SU-DHL-6 (cell line): ENCODE data around the gene MYL10.

Experiments
- H2AFZ ChIP-seq: fragments of 200-600 bp; sonication (generic); 2 replicates; pipeline ENCODE4 v1.6.1; 2014; ENCODE audit warnings: low read depth, mild to moderate bottlenecking, moderate library complexity, mixed read lengths, antibody characterized with exemption, low read length; ENCODE audit not compliant: severe bottlenecking
- H3F3A ChIP-seq: fragments of 200-600 bp; shearing (Covaris generic); 2 replicates; pipeline ENCODE4 v1.6.0; 2016; ENCODE audit warnings: antibody characterized with exemption, mild to moderate bottlenecking; ENCODE audit not compliant: insufficient read depth
- H3K27ac ChIP-seq: fragments of 200-600 bp; sonication (generic); 2 replicates; pipeline ENCODE4 v1.5.1; 2016; ENCODE audit warnings: low read depth, mild to moderate bottlenecking, low read length, moderate library complexity, mixed read lengths
- H3K27me3 ChIP-seq: fragments of 200-600 bp; sonication (generic), shearing (Covaris generic); 2 replicates; pipeline ENCODE4 v1.6.0; 2014; ENCODE audit warnings: mild to moderate bottlenecking, low read length
- H3K36me3 ChIP-seq: fragments of 200-600 bp; sonication (generic); 2 replicates; pipeline ENCODE4 v1.6.1; 2014; ENCODE audit warnings: mild to moderate bottlenecking, low read length, mixed read lengths
- H3K4me2 ChIP-seq: fragments of 300-600, 200-600 bp; shearing (Covaris generic), sonication (generic); 2 replicates; pipeline ENCODE4 v1.6.0; 2014; ENCODE audit warnings: low read length, low read depth, mild to moderate bottlenecking; ENCODE audit not compliant: poor library complexity, severe bottlenecking
- H3K4me3 ChIP-seq: fragments of 200-600 bp; sonication (generic); 2 replicates; pipeline ENCODE4 v1.5.1; 2014; ENCODE audit warnings: antibody characterized with exemption, low read length, mild to moderate bottlenecking, mixed read lengths; ENCODE audit not compliant: insufficient read depth, poor library complexity, severe bottlenecking
- H3K79me2 ChIP-seq: fragments of 200-600 bp; sonication (generic); 2 replicates; pipeline ENCODE4 v1.6.1; 2014; ENCODE audit warnings: mild to moderate bottlenecking, low read length, moderate library complexity; ENCODE audit not compliant: insufficient read depth
- H3K9ac ChIP-seq: fragments of 200-600 bp; sonication (generic); 2 replicates; pipeline ENCODE4 v1.7.0; 2014; ENCODE audit warnings: mild to moderate bottlenecking, low read length
- H3K9me2 ChIP-seq: fragments of 200-600 bp; sonication (generic); replicated peaks from 2 replicates; pipeline ENCODE4 v1.6.1; 2014; ENCODE audit warnings: low read length; ENCODE audit not compliant: insufficient read depth
- H3K9me3 ChIP-seq: fragments of 200-600 bp; sonication (generic); 2 replicates; pipeline ENCODE4 v1.6.1; 2014; ENCODE audit warnings: low read length, mixed read lengths; ENCODE audit not compliant: insufficient read depth
- H4K20me1 ChIP-seq: fragments of 200-600 bp; sonication (generic); 2 replicates; pipeline ENCODE4 v1.6.1; 2014; ENCODE audit warnings: low read depth, mild to moderate bottlenecking, antibody characterized with exemption, low read length, moderate library complexity, mixed read lengths
- EZH2phosphoT487 ChIP-seq: fragments of 200-600 bp; sonication (generic), shearing (Covaris generic); conservative IDR thresholded peaks from 2 replicates; pipeline ENCODE4 v1.6.1; 2018; ENCODE audit warnings: mild to moderate bottlenecking, antibody characterized with exemption, low read length, moderate library complexity, mixed read lengths
- TF ChIP-seq, protein P1 (sequence below): fragments of 200-600 bp; sonication (generic); IDR thresholded peaks from one replicate; pipeline ENCODE4 v1.5.1; 2017; ENCODE audit warnings: antibody characterized with exemption, mild to moderate bottlenecking, low read length, moderate library complexity; ENCODE audit not compliant: insufficient read depth, poor library complexity, severe bottlenecking

The MYL10 gene

DNA sequence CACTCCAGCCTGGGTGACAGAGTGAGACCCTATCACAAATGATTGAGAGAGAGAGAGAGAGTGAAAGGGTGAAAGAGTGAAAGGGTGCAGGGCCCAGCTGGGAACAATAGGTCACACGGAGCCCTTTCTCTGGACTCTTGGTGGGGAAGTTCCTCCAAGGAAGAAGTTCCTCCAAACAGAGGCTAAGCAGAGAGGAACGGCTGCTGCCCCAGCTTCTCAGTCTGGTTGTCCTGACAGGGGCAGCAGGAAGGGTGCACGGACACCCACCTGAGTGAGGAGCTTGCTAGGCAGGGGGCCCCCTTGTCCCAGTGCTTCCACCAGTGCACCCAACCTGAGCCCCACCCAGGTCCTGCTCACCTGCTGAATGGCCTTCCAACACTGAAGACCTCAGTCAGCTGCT is 38.8 kb upstream of the MYL10 start:
- H3K9me2 ChIP-seq, result no peaks in the 10 kb centered on the region
- no peaks in the 10 kb centered on the region for H3K27me3 ChIP-seq
- H3K4me2 ChIP-seq, result no peak overlapping the region
- no peaks in the 10 kb centered on the region for H3K9me3 ChIP-seq
- H3K79me2 ChIP-seq, result no peaks in the 10 kb centered on the region
- H2AFZ ChIP-seq, result no peak overlapping the region
- no peaks in the 10 kb centered on the region for H3F3A ChIP-seq
- H3K9ac ChIP-seq, result no peak overlapping the region
- no peak overlapping the region for H3K4me3 ChIP-seq
- no peak overlapping the region for H3K27ac ChIP-seq
- H4K20me1 ChIP-seq, result no peaks in the 10 kb centered on the region
- H3K36me3 ChIP-seq, result no peaks in the 10 kb centered on the region
- no peak for TF ChIP-seq EZH2phosphoT487
- TF ChIP-seq, protein P1, sequence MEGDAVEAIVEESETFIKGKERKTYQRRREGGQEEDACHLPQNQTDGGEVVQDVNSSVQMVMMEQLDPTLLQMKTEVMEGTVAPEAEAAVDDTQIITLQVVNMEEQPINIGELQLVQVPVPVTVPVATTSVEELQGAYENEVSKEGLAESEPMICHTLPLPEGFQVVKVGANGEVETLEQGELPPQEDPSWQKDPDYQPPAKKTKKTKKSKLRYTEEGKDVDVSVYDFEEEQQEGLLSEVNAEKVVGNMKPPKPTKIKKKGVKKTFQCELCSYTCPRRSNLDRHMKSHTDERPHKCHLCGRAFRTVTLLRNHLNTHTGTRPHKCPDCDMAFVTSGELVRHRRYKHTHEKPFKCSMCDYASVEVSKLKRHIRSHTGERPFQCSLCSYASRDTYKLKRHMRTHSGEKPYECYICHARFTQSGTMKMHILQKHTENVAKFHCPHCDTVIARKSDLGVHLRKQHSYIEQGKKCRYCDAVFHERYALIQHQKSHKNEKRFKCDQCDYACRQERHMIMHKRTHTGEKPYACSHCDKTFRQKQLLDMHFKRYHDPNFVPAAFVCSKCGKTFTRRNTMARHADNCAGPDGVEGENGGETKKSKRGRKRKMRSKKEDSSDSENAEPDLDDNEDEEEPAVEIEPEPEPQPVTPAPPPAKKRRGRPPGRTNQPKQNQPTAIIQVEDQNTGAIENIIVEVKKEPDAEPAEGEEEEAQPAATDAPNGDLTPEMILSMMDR, result no peak

GRCh38 chr7:101667399-101667798 is 38.3 kb upstream of the MYL10 start:
- H3K27me3 ChIP-seq, result no peaks in the 10 kb centered on the region
- H4K20me1 ChIP-seq, result no peaks in the 10 kb centered on the region
- no peak overlapping the region for H3K9ac ChIP-seq
- no peaks in the 10 kb centered on the region for H3K9me2 ChIP-seq
- H3K4me3 ChIP-seq, result no peak overlapping the region
- H3F3A ChIP-seq, result no peaks in the 10 kb centered on the region
- no peak overlapping the region for H2AFZ ChIP-seq
- no peak overlapping the region for H3K27ac ChIP-seq
- no peak for TF ChIP-seq EZH2phosphoT487
- TF ChIP-seq, protein P1, result no peak
- H3K79me2 ChIP-seq, result no peaks in the 10 kb centered on the region
- no peaks in the 10 kb centered on the region for H3K9me3 ChIP-seq
- no peaks in the 10 kb centered on the region for H3K36me3 ChIP-seq
- no peak overlapping the region for H3K4me2 ChIP-seq

DNA sequence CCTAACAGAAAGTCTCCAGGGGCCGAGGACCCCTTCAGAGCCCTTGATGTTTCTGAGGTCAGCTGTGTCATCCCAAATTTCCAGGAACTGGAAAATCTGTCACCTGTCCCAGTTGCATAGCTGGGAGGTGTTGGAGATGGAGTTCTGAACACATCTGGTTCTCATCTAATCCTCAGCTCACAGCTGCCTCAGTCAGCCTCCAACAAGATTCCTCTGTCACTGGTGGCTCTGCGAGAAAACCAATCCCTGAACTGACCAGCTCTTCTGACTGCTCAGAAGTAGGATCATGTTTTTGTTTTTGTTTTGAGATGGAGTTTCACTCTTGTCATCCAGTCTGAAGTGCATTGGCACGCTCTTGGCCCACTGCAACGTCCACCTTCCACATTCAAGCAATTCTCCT is 37.6 kb upstream of the MYL10 start:
- H3K4me2 ChIP-seq, result no peak overlapping the region
- H3K27ac ChIP-seq, result no peak overlapping the region
- no peaks in the 10 kb centered on the region for H3F3A ChIP-seq
- H3K4me3 ChIP-seq, result no peak overlapping the region
- TF ChIP-seq, protein P1, result no peak
- no peak for TF ChIP-seq EZH2phosphoT487
- no peaks in the 10 kb centered on the region for H3K79me2 ChIP-seq
- no peaks in the 10 kb centered on the region for H3K27me3 ChIP-seq
- no peaks in the 10 kb centered on the region for H3K9me3 ChIP-seq
- H3K9me2 ChIP-seq, result no peaks in the 10 kb centered on the region
- H3K36me3 ChIP-seq, result no peaks in the 10 kb centered on the region
- no peaks in the 10 kb centered on the region for H4K20me1 ChIP-seq
- H2AFZ ChIP-seq, result no peak overlapping the region
- no peak overlapping the region for H3K9ac ChIP-seq

DNA sequence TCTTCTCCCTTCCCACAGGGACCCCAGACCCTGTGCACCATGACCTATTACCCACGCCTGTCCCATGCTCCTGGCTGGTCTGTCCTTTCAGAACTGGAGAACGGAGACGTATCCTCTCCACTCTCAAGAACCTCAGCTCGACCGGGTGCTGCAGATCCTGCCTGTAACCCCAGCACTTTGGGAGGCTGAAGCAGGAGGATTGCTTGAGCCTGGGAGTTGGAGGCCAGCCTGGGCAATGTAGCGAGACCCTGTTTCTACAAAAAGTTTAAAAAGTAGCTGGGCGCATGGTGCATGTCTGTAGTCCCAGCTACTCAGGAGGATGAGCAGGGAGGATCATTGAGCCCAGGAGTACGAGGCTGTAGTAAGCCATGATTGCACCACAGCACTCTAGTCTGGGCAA is 37.2 kb upstream of the MYL10 start:
- Histone ChIP-seq H2AFZ (no peak overlapping the region), H3K9me3 (no peaks in the 10 kb centered on the region), H4K20me1 (no peaks in the 10 kb centered on the region), H3K9ac (no peak overlapping the region), H3K9me2 (no peaks in the 10 kb centered on the region), H3K79me2 (no peaks in the 10 kb centered on the region), H3K4me3 (no peak overlapping the region), H3K27ac (no peak overlapping the region), H3K4me2 (no peak overlapping the region), H3K36me3 (no peaks in the 10 kb centered on the region), H3F3A (no peaks in the 10 kb centered on the region), H3K27me3 (no peaks in the 10 kb centered on the region)
- TF ChIP-seq EZH2phosphoT487, result no peak
- TF ChIP-seq, protein P1, result no peak
